Hematopoietic multipotent progenitor cell (in vitro differentiated cells): ENCODE results near the gene UPK1A. TPM values are rescaled to one million over a fixed set of nuclear protein-coding genes. Genes with fewer than 3 reads are reported as not detected.
A peak's percentile ranks its signal among the peaks of the same experiment; 100 is the strongest.
"Not testable (repeated sequence)": the region's sequence is repeated elsewhere in the genome, so short reads cannot be mapped to it uniquely, and the experiment has no call there.

Experiments used
- DNase-seq, 3 donors: peaks; one replicate each; pipeline ENCODE4 v3.0.0-alpha.2; 2011 to 2015; ENCODE audit warnings: low read depth in 2 of 3, low spot score in 2 of 3
- total RNA-seq: library from RNA; depleted of rRNA; stranded (reverse); fragments of >200 nt; gene quantifications from one replicate; pipeline ENCODE4 v1.2.3, GENCODE V29; 2012

The UPK1A gene
- total RNA-seq, 1 donor, result not detected

GRCh38 chr19:35675589-35676140, 9.3 kb downstream of the UPK1A start:
- no peak for DNase-seq

GRCh38 chr19:35689836-35690235, 23.5 kb downstream of the UPK1A start:
- no peak for DNase-seq

GRCh38 chr19:35691106-35691505, 24.8 kb downstream of the UPK1A start:
- not testable (repeated sequence) for DNase-seq

GRCh38 chr19:35692010-35692409, 25.7 kb downstream of the UPK1A start:
- DNase-seq, result no peak

GRCh38 chr19:35693422-35693821, 27.1 kb downstream of the UPK1A start:
- no peak for DNase-seq

- peak; percentile 81 to 93 (median 89) for DNase-seq
Observed at GRCh38 chr19:35693835-35694599, 27.7 kb downstream of the UPK1A start.

- DNase-seq, result no peak
Observed at GRCh38 chr19:35695895-35696422, 29.6 kb downstream of the UPK1A start.

- no peak for DNase-seq
Observed at GRCh38 chr19:35696835-35697234, 30.5 kb downstream of the UPK1A start.

- DNase-seq, result peak; percentile 76 to 97 (median 96)
Observed at GRCh38 chr19:35702223-35703012, 36.1 kb downstream of the UPK1A start.

- no peak for DNase-seq
Observed at GRCh38 chr19:35703343-35703742, 37.0 kb downstream of the UPK1A start.

GRCh38 chr19:35704218-35704617, 37.9 kb downstream of the UPK1A start, which contains the start of gene ZBTB32:
ZBTB32 (plus strand) TSS chr19:35704558; CDS start chr19:35714627, 10,069 bp downstream.
- peak in 1 of 3 donors; percentile 60 for DNase-seq

GRCh38 chr19:35708391-35708790, 42.1 kb downstream of the UPK1A start:
- DNase-seq, result no peak

- DNase-seq, result no peak
Observed at GRCh38 chr19:35710784-35711723, 44.7 kb downstream of the UPK1A start.

- no peak for DNase-seq
Observed at GRCh38 chr19:35712567-35713505, 46.5 kb downstream of the UPK1A start.

- no peak for DNase-seq
Observed at GRCh38 chr19:35713506-35713850, 47.2 kb downstream of the UPK1A start.

GRCh38 chr19:35713904-35714495, 47.7 kb downstream of the UPK1A start:
- no peak for DNase-seq

- no peak for DNase-seq
Observed at GRCh38 chr19:35714601-35715354, 48.5 kb downstream of the UPK1A start.

GRCh38 chr19:35715355-35715809, 49.1 kb downstream of the UPK1A start:
- DNase-seq, result no peak
